Gastroesophageal sphincter (tissue), 3 donors: ENCODE results near the gene SETSIP.

Experiments used
- CTCF ChIP-seq, 4 experiments: fragments of 200-600 bp in 2 of 4; fragments of 450-650 bp in 2 of 4; sonication (generic) in 1 of 4; IDR thresholded peaks; one replicate each; pipeline ENCODE4 v1.5.1; 2017 to 2019; ENCODE audit warnings: antibody characterized with exemption in 4 of 4, mild to moderate bottlenecking in 2 of 4, moderate library complexity in 2 of 4
- EP300 ChIP-seq: sonication (generic); formaldehyde crosslinking; IDR thresholded peaks from one replicate; pipeline ENCODE4 v1.6.1; 2017; ENCODE audit warnings: antibody characterized with exemption, mild to moderate bottlenecking
- POLR2A ChIP-seq, 2 donors: fragments of 450-650 bp; IDR thresholded peaks; one replicate each; pipeline ENCODE4 v1.6.1; 2017; ENCODE audit warnings: antibody characterized with exemption in 2 of 2, mild to moderate bottlenecking in 2 of 2, moderate library complexity in 1 of 2
- POLR2AphosphoS5 ChIP-seq: sonication (generic); formaldehyde crosslinking; IDR thresholded peaks from one replicate; pipeline ENCODE4 v1.6.1; 2017; ENCODE audit warnings: antibody characterized with exemption

- no peak for TF ChIP-seq CTCF (IDR thresholded peaks at IDR 0.05)
- no peak for TF ChIP-seq POLR2A (IDR thresholded peaks at IDR 0.05)
- TF ChIP-seq EP300, result no peak
- TF ChIP-seq POLR2AphosphoS5, result no peak
Measured at GRCh38 chr1:92066321-92066720, 8.9 kb downstream of the SETSIP start.
